GM19099 (cell line): ENCODE results near the gene EXD2.
A peak's percentile ranks its signal among the peaks of the same experiment; 100 is the strongest.

Source experiments
- POLR2A ChIP-seq: IDR thresholded peaks from 3 replicates; pipeline ENCODE4 v1.6.1; 2011; ENCODE audit warnings: low read depth; ENCODE audit not compliant: insufficient read length; ENCODE audit errors: extremely low read depth

The EXD2 gene, protein sequence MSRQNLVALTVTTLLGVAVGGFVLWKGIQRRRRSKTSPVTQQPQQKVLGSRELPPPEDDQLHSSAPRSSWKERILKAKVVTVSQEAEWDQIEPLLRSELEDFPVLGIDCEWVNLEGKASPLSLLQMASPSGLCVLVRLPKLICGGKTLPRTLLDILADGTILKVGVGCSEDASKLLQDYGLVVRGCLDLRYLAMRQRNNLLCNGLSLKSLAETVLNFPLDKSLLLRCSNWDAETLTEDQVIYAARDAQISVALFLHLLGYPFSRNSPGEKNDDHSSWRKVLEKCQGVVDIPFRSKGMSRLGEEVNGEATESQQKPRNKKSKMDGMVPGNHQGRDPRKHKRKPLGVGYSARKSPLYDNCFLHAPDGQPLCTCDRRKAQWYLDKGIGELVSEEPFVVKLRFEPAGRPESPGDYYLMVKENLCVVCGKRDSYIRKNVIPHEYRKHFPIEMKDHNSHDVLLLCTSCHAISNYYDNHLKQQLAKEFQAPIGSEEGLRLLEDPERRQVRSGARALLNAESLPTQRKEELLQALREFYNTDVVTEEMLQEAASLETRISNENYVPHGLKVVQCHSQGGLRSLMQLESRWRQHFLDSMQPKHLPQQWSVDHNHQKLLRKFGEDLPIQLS

DNA sequence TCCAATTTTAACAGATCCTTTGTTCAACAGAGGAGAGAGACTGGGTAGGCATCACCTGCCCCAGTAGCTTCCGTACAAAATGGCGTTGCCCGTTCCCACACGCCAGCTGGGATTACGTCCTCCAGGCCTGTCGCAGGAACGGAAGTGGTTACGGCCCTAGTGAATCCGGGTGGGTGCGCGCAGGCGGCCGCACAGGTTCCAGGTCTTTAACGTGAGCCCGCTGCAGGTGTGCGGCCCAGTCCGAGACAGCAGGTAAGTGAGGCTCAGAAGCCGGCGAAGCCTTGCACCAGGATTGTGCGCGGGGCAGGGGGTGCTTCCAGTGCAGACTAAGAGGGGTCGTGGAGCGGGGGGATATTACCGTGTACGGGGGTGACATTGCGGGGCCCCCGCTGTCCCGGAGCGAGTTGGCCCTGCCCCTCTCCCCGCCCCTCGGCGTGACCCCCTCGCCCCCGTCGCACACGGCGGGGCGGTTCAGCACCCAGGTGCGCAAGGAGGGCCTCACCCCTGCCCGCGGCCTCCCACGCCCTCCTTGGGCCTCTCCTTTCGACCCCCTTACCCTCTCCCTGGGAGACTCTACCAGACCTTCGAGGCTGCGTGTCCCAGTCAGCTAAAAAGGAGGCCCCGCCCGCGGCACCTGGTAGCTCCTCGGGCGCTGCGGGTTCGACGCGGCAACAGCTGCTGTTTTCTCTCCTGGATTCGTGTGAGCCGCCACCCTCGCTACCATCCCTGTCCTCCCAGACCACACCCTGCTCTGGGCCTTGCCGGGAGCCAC is at the start of gene EXD2:
Gene EXD2, plus strand, starts transcription at position 159 of the 772 bp plus-strand sequence. CDS start 17,973 bp downstream, outside the sequence.
- peak; percentile 61 for TF ChIP-seq POLR2A

DNA sequence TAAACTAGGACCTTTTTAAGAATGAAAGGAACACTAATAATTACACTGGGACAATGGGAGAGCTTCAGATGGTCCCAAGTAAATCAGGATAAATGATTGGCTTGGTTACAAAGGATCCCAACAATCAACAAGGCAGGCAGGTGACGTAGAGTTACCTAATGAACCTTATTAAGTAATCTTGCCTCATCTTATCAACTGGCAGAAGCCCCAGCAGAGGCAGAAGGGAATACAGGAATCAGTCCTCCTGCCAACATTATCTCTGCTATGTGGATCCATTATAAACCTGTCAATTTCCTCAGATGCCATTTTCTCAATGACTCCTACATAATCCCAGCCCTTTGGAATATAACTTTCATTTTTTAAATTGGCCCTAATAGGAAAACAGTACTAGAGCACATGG is 49.7 kb upstream of the EXD2 start:
- TF ChIP-seq POLR2A: no peak

DNA sequence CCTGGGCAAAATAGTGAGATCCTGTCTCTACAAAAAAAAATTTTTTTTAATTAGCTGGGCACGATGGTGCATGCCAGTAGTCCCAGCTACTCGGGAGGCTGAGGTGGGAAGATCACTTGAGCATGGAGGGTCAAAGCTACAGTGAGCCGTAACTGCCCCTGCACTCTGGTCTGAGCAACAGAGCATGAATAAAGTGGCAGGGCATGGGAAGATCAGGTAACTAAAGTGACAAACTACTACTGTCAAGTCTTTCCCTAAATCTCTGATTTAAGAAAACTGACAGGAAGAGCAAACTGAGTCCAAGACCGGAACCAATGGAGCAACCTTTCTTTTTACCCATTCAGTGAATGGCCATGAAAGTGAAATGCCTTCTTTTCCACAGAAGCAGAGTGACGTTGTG is 49.2 kb upstream of the EXD2 start:
- no peak for TF ChIP-seq POLR2A

DNA sequence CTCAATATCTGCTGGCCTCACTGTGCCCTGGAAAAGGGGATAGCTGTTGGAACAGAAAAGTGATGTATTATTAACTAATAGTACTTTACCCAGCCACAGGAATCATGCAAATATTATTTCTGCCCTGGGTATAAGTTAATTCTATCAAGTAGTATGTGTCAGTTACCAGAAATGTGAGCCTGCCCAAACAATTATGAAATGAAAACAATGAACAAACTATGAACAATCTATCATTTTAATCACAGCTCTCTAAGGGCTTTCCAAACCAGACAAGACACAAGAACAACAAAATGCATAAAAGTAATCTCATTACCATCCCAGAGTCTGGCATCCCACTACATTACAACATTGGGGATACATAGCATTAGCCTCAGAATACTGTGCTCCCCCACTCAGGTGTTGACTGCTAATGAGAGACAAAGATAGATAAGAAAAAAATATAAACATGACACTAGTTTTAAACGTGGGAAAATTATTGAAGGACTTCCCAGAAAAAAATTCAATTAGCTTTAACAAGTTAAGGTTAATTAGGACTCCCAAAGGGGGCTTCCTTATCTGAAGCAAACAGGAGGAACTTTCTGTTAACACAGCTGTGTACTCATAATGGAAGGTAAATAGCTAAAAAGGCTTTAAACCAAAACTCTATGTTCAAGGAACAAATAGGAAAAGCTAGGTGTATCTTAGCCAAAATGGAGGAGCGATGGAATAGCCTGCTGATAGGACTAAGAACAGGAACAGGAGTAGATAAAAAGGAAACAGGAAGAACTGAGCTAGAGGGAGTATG is 41.6 kb upstream of the EXD2 start:
- no peak for TF ChIP-seq POLR2A

DNA sequence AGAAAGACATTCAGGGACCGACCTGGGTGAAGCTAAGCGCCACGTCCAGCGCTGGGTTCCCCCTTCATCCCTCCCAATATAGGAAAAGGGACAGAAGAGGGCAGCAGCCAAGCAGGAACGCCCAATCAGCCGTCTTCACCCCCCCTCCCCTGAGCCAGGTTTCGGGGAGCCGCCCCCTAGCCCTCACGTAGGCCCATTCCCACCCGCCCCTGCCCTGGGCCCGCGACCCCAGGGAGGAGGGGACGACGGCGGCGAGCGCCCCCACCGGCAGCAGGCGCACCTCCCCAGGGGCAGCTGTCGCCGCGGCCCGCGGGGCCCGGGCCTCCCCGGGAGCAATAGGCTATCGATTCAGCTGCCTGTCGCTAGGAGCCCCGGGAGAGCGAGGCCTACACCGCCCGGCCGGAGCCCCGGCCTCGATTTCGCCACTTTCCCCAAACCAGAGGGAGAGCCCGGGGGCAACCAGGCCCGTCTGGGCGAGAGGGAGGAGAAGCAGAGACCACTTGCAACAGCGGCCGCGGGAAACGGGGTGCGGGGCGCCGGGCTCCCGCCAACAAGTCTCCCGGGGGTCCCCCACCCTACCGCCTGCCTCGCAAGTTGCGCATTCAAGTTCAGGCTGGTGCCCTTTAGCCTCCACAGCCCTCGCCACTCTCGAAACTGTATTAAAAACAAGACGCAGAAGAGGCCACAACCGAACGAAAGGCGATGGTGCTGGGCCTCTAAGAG is 39.7 kb upstream of the EXD2 start:
- no peak for TF ChIP-seq POLR2A

DNA sequence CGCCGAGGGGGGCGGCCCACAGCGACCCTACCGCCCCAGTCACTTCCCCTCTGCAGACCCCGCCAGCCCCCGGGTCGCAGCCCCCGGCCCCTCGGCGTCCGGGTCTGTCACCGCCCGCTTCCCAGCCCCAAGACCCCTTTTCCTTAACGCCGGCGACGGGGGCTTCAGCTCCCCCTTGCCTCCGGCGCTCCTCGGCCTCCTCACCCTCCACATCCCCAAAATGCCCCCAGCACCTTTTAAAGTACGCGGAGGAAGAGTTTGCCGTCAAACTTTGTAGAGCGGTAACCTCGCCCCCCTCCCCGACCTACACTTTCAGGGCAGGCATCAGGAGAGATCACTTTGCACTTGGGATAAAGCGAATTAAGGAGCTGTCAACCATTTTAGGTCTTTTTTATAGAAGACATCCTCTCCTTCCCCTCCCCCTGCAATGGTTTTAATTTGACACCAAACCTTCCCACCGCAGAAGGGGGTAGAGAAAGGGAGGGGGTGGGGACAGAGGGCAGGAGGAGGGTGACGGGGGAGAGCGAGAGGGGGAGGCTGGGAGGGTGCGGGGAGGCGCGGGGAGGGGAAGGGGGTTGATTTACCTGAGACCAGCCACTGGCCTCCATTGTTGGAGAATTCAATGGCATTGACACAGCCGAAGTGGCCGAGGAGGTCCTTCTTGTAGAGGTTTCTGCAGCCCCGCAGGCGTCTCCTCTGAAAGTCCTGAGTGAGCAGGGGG is 39.0 kb upstream of the EXD2 start:
- no peak for TF ChIP-seq POLR2A

DNA sequence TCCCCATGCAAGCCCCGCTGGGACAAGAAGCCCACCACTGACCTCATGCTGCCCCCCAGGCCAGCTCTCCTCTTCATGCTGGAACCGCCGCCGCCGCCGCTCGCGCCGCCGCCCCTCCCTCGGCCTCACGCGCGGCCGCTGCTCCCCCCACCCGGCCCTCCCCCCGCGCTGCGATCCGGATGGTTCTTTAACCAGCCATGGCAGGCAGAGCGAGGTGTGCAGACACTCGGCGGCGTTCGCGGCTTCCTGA is 38.5 kb upstream of the EXD2 start, which contains the start of gene DCAF5:
Gene DCAF5, minus strand, starts transcription at position 218 of the 250 bp plus-strand sequence. Its CDS starts 141 bp downstream, at position 77.
- TF ChIP-seq POLR2A: no peak

DNA sequence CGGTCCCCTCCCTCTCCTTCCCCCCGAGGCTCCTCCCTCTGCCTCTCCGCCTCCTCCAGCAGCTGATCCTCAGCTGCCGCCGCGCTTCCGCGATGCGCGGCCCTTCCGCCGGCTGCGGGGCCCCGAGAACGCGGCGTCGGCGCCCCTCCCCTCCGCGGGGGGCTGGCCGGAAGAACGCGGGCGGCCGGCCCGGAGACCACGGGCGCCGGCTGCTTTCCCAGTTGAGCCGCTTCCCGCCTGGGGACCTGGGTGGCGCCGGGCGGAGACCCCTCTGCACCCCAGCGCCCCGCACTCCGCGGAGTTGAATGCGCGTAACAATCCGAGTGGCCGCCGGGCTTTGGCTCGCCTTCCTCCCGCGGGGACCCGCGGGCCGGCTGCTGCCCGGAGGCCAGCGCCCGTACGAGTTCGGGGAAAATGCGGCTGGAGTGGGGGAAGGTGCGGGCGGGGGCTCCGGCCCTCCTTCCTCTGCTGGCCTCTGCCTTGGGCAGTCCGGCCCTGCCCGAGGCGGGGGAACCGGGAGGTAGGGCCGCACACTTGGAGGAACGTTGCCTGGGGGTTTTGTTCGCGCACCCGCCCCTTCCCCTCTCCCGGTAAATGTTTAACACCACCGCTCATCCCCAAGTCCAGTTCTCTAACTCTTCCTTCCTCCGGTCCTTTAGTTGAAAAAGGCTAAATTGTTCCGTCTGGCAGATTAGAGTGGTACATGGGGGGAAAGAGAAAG is 38.0 kb upstream of the EXD2 start:
- peak; percentile 84 for TF ChIP-seq POLR2A

DNA sequence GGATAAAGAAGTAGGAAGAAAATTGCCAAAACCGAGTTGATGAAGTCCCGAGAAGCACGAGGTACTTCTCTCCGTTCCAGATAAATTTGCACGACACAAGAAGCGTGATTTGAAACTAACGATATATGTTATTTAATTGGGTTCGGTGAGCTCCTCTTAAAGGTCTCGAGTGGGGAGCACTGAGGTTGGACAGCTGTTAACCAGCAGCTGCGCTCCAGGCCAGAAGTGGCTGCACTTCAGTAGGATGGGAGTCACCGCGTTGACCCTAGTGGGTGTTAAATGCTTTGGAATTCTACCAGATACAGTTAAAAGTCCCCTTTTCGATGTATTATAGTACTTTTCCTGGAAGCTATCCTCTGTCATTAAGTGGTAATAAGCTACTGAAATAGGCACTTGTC is 37.4 kb upstream of the EXD2 start:
- no peak for TF ChIP-seq POLR2A

DNA sequence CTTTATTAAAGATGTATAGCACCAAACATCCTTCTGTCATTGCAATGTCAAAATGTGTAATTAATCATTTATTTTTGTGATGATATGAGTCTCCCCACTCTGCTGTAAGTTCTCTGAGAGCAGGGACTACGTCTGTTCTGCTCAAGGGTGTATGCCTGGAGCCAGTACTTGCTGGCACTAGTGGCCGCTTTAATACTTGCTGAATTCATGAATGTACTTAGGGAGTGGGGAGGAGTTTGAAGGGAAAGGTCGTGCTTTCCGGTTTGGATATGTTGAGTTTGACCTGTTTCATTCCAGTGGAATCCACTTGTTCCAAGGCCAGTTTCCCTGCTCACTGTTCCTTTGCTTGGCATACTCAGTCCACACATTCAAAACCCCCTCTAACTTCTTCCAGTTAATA is 36.5 kb upstream of the EXD2 start:
- no peak for TF ChIP-seq POLR2A

DNA sequence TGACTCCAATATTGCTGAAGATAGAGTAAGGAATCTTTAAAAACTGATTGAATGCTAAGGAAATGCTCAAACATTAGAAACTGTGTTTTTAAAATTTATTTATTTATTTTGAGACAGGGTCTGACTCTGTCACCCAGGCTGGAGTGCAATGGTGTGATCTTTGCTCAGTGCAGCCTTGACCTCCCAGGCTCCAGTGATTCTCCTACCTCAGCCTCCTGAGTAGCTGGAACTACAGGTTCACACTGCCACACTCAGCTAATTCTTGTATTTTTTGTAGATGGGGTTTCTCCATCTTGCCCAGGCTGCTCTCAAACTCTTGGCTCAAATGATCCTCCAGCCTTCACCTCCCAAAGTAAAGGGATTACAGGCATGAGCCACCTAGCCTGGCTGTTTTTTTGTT is 35.1 kb upstream of the EXD2 start:
- TF ChIP-seq POLR2A: no peak

DNA sequence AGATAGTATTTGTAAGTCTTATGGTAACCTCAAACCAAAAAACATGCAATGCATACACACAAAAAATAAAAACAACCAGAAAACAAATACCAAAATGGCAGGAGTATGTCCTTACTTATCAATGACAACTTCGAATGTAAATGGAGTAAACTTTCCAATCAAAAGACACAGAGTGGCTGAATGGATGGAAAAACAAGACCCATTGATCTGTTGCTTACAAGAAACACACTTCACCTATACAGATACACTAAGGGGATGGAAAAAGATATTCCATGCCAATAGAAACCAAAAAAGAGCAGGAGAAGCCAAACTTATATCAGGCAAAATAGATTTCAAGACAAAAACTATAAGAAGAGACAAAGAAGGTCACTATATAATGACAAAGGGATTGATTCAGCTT is 29.7 kb upstream of the EXD2 start:
- TF ChIP-seq POLR2A: no peak

DNA sequence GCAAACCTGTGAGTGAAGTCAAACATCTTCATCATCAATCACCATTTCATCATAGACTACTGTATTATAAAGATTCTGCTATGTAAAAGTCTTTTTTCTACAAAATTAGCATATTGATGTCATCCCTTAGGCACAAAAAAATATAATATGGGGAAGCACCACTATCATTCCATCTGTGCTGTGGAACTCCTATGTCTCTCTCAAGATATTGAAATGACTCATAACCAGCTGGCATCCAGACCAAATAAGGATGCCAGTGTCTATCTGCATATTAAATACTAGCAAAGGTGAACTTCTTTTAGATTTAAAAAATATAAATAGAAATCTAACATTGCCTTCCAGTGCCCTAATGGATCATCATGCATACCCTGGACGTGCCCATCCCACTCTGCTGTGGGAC is 20.5 kb upstream of the EXD2 start:
- TF ChIP-seq POLR2A: no peak
